T-cell (primary cell): ENCODE measurements around the gene UMAD1. TPM values are rescaled to one million over a fixed set of nuclear protein-coding genes. Genes with fewer than 3 reads are reported as not detected.

Experiments
- ATAC-seq, 4 experiments: fragments of 200-7000 bp in 3 of 4; fragments of 150-1000 bp in 1 of 4; cut with Tn5 transposase; replicated peaks in 1 of 4; 1 replicate in 3 of 4; 2 replicates in 1 of 4; pipeline ENCODE4 v1.10.0; 2021; ENCODE audit warnings: moderate library complexity in 3 of 4, mild to moderate bottlenecking in 2 of 4, moderate number of reproducible peaks in 1 of 4
- CTCF ChIA-PET, 2 donors: fragments of 300-600 bp; sonication (Branson Sonifier 250); formaldehyde crosslinking; loops; one replicate each; lab custom pipeline; 2022; ENCODE audit warnings: antibody characterized with exemption in 2 of 2; lab: Charles Lee
- POLR2A ChIA-PET, 2 donors: fragments of 300-600 bp; sonication (Branson Sonifier 250); formaldehyde crosslinking; loops; one replicate each; lab custom pipeline; 2022; ENCODE audit warnings: antibody characterized with exemption in 2 of 2; lab: Charles Lee
- DNase-seq, 35 experiments: peaks; one replicate each; pipeline versions ENCODE4 v3.0.0 to v3.0.0-alpha.2; 2013 to 2023
- H3K27ac ChIP-seq: one replicate; pipeline ENCODE4 v1.5.1; 2013; ENCODE audit warnings: low read length
- H3K27me3 ChIP-seq, 2 experiments: replicated peaks in 1 of 2; 1 replicate in 1 of 2; 2 replicates in 1 of 2; pipeline versions ENCODE4 v1.6.1 to v1.7.0; 2013; ENCODE audit warnings: low read length in 1 of 2, mixed read lengths in 1 of 2; ENCODE audit not compliant: control insufficient read depth in 2 of 2, insufficient read depth in 2 of 2; ENCODE audit errors: extremely low read depth in 1 of 2
- H3K36me3 ChIP-seq, 2 donors: 1 replicate in 1 of 2; 2 replicates in 1 of 2; pipeline versions ENCODE4 v1.6.1 to v1.7.0; 2013; ENCODE audit warnings: low read length in 1 of 2; ENCODE audit not compliant: control insufficient read depth in 2 of 2, insufficient read depth in 1 of 2; ENCODE audit errors: extremely low read depth in 1 of 2
- H3K4me1 ChIP-seq, 2 experiments: 1 replicate in 1 of 2; 2 replicates in 1 of 2; pipeline versions ENCODE4 v1.6.1 to v1.7.0; 2013; ENCODE audit warnings: low read length in 2 of 2, mixed read lengths in 1 of 2; ENCODE audit not compliant: insufficient read depth in 2 of 2, control insufficient read depth in 1 of 2; ENCODE audit errors: extremely low read depth in 1 of 2
- H3K4me3 ChIP-seq, 2 donors: 1 replicate in 1 of 2; 2 replicates in 1 of 2; pipeline versions ENCODE4 v1.5.1 to v1.7.0; 2013; ENCODE audit warnings: mild to moderate bottlenecking in 2 of 2, low read length in 1 of 2, moderate library complexity in 1 of 2; ENCODE audit not compliant: control insufficient read depth in 1 of 2; ENCODE audit errors: extremely low read depth in 1 of 2
- H3K9me3 ChIP-seq: 2 replicates; pipeline ENCODE4 v1.7.0; 2013
- H3K27ac Mint-ChIP-seq, 2 donors: one replicate each; pipeline ENCODE4 v1.8.0; 2020 to 2021; ENCODE audit warnings: mild to moderate bottlenecking in 2 of 2, mixed read lengths in 2 of 2
- H3K27me3 Mint-ChIP-seq, 2 donors: one replicate each; pipeline ENCODE4 v1.8.0; 2021 to 2022; ENCODE audit warnings: mixed read lengths in 2 of 2
- H3K36me3 Mint-ChIP-seq: one replicate; pipeline ENCODE4 v1.8.0; 2021; ENCODE audit warnings: mixed read lengths
- H3K4me1 Mint-ChIP-seq, 3 donors: one replicate each; pipeline ENCODE4 v1.8.0; 2020 to 2022; ENCODE audit warnings: mixed read lengths in 3 of 3, mild to moderate bottlenecking in 1 of 3
- H3K4me3 Mint-ChIP-seq, 3 donors: one replicate each; pipeline ENCODE4 v1.8.0; 2020 to 2022; ENCODE audit warnings: mild to moderate bottlenecking in 3 of 3, mixed read lengths in 3 of 3, moderate library complexity in 3 of 3
- H3K9me3 Mint-ChIP-seq, 3 donors: one replicate each; pipeline ENCODE4 v1.8.0; 2020 to 2022; ENCODE audit warnings: mixed read lengths in 3 of 3
- WGBS: methylation state at CpG from one replicate; pipeline ENCODE4 v1.1.5; 2013; ENCODE audit warnings: missing lambda C conversion rate; ENCODE audit not compliant: insufficient coverage; 5-methylcytosine and 5-hydroxymethylcytosine counted together
- total RNA-seq, 35 experiments: library from RNA in 6 of 35; stranded (reverse) in 6 of 35; fragments of 120-200 nt in 1 of 35; gene quantifications; one replicate each; pipeline versions ENCODE4 v1.2.1 to v1.2.4 and lab custom pipeline; 2013 to 2026

UMAD1 gene
- total RNA-seq, 5 donors from 2014 or later (not counting 1 experiment from before 2014, with no cell fraction given), result 13.8 to 19.8 (median 16.6) TPM

DNA sequence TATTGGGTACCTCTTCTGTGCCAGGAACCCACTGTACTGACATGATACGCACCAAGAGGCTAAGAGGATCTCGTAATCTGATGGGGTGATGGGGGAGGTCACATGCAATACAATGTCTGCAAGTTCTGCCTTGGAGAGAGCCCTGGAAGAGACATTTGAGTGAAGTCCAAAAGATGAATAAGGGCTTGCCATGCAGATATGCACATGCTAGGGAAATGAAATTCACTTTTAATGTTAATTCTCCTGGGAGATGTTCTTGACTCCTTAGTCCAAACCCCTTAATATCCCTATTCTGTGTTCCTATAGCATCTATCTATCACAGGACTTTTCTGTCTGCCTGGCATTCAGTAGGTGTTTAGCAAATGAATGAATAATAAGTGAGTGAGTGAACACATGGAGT lies 274.0 kb downstream of the UMAD1 start:
- POLR2A ChIA-PET, result no interaction called here
- Mint-ChIP-seq H3K9me3 (no peaks in the 10 kb centered on the region), H3K27me3 (no peaks in the 10 kb centered on the region), H3K36me3 (peaks cover 8% of the 10 kb centered on the region), H3K4me3 (no peak overlapping the region), H3K27ac (no peak overlapping the region), H3K4me1 (peaks cover 2 to 9% (median 6%) of the 10 kb centered on the region in 3 donors)
- CTCF ChIA-PET, result no interaction called here
- Histone ChIP-seq H3K27ac (no peak overlapping the region), H3K36me3 (no peaks in the 10 kb centered on the region), H3K27me3 (no peaks in the 10 kb centered on the region), H3K4me1 (no peaks in the 10 kb centered on the region), H3K9me3 (no peaks in the 10 kb centered on the region), H3K4me3 (no peak overlapping the region)
- WGBS, result no CpG with 5 or more reads among the region's 2 CpGs
- ATAC-seq (no peak), DNase-seq (no peak)

DNA sequence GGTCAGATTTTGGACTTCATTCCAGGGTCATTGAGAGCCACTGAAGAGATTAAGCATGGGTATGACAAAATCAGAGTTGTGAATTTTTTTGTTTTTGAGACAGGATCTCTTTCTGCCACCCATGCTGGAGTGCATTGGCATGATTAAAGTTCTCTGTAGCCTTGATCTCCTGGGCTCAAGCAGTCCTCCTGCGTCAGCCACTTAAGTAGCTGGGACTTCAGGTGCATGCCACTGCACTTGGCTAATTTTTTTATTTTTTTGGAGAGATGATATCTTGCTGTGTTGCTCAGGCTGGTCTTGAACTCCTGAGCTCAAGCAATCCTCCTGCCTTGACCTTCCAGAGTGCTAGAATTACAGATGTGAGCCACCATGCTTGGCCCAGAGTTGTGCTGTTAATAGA lies 275.5 kb downstream of the UMAD1 start:
- WGBS, result 100% methylated on average over 1 of the region's 1 CpG
- POLR2A ChIA-PET, result no interaction called here
- Mint-ChIP-seq H3K27me3 (no peaks in the 10 kb centered on the region), H3K4me3 (no peak overlapping the region), H3K9me3 (no peaks in the 10 kb centered on the region), H3K36me3 (peaks cover 8% of the 10 kb centered on the region), H3K4me1 (peaks cover 6 to 19% (median 8%) of the 10 kb centered on the region in 3 donors), H3K27ac (no peak overlapping the region)
- Histone ChIP-seq H3K9me3 (no peaks in the 10 kb centered on the region), H3K4me1 (peaks cover 0 to 3% of the 10 kb centered on the region in 2 experiments), H3K27ac (no peak overlapping the region), H3K4me3 (no peak overlapping the region), H3K27me3 (no peaks in the 10 kb centered on the region), H3K36me3 (no peaks in the 10 kb centered on the region)
- CTCF ChIA-PET, result no interaction called here
- no peak for ATAC-seq
- no peak for DNase-seq

DNA sequence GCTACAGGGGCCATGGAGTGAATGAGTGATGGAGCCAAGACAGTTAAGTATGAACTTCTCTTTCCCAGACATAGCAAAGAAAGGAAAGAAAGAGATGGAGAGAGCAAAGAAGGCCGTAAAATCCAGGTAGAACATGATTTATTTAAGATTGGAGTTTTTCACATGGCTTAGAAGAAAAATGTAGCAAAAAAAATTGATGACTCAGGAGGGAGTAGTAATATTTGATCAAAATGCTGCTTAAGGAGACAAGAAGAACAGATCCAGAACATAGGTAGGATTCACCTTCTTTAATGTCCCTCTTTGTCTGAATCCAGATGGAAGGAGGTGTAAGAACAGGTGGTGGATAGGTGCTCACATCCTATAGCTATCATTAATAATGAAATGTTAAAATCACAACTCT lies 277.0 kb downstream of the UMAD1 start:
- Mint-ChIP-seq H3K9me3 (no peaks in the 10 kb centered on the region), H3K27ac (no peak overlapping the region), H3K4me1 (peaks cover 12 to 27% (median 13%) of the 10 kb centered on the region in 3 donors), H3K36me3 (peaks cover 8% of the 10 kb centered on the region), H3K4me3 (no peak overlapping the region), H3K27me3 (no peaks in the 10 kb centered on the region)
- 100% methylated on average over 1 of the region's 1 CpG for WGBS
- H3K4me3 ChIP-seq, result no peak overlapping the region
- H3K9me3 ChIP-seq, result no peaks in the 10 kb centered on the region
- ChIA-PET CTCF (interaction anchor here in 1 of 2 donors (0.7 kb wide), 1 partner anchor 117 kb away, joined by 3 read pairs; no protein-coding TSS in a partner anchor), POLR2A (interaction anchor here in 1 of 2 donors (0.6 kb wide), 1 partner anchor 62 kb away, joined by 3 read pairs; no protein-coding TSS in a partner anchor)
- ATAC-seq, result no peak
- no peak for DNase-seq
- H3K27ac ChIP-seq, result no peak overlapping the region
- H3K4me1 ChIP-seq, result peaks cover 0 to 3% of the 10 kb centered on the region in 2 experiments
- no peaks in the 10 kb centered on the region for H3K36me3 ChIP-seq
- H3K27me3 ChIP-seq, result no peaks in the 10 kb centered on the region

DNA sequence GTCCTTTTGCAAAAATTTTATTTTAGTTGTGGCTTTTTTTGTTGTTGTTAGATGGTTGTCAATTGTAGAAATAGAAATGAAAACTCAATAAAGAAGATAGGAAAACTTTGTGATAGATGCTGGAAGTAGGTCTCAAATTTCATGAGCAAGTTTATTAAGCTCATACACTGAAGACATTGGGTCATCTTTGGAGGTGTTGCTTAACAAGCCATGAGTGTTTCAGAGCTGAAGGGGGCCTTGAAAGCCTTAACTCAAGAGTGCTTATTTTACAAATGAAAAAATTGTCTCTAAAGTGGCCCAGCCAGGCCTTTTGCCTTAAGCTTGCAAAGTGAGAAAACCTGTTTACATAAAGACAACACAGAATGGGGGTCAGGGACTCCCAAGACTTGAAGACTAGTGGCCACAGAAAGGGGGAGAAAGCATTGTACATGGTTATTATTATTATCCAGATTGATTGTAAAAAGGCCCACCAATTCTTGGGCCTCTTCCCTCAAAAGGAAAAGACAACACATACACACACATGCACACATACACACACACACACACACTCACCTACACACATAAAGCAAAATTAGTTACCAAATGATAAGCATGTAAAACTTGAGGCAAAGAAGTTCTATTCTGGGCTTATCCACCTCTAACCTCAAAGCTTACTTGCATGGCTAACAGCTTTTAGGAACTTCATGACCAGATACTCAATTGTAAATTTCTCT lies 278.3 kb downstream of the UMAD1 start:
- H3K36me3 ChIP-seq, result no peaks in the 10 kb centered on the region
- ChIA-PET POLR2A (interaction anchor here in 1 of 2 donors (0.5 to 0.6 kb wide), 3 partner anchors 20 to 215 kb away, joined by 3 to 4 read pairs (median 3); no protein-coding TSS in a partner anchor), CTCF (interaction anchor here (0.7 kb wide), 2 partner anchors 25 to 35 kb away, joined by 3 to 5 read pairs; no protein-coding TSS in a partner anchor)
- no peak for DNase-seq
- Mint-ChIP-seq H3K9me3 (no peaks in the 10 kb centered on the region), H3K36me3 (peaks cover 8% of the 10 kb centered on the region), H3K4me1 (peaks cover 20 to 36% (median 26%) of the 10 kb centered on the region in 3 donors), H3K27me3 (no peaks in the 10 kb centered on the region), H3K27ac (no peak overlapping the region), H3K4me3 (no peak overlapping the region)
- H3K9me3 ChIP-seq, result no peaks in the 10 kb centered on the region
- no peak overlapping the region for H3K27ac ChIP-seq
- H3K4me3 ChIP-seq, result no peak overlapping the region
- no peak for ATAC-seq
- H3K27me3 ChIP-seq, result no peaks in the 10 kb centered on the region
- H3K4me1 ChIP-seq, result peaks cover 0 to 8% of the 10 kb centered on the region in 2 experiments

DNA sequence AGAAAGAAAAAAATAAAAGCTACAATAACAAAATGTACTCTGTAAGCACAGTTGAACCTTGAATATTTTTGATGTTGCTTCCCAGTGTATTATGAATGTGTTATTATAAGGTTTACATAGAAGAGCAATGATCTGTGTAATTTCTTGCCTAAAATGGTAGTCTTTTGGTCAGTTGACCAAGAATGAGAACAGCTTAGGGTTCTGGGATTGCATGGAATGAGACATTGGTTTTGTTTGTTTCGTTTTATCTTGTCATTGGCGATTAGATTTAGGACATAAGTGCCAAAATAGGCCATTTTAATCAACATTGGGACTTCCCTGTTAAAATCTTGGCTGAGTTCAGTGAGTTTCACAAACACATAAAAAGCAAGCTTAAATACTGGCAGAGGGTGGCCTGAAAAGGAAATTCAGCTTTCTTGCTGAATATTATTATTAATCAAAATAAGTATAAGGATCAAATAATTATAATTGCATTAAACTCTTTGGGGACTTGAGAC lies 278.9 kb downstream of the UMAD1 start:
- H3K36me3 Mint-ChIP-seq, result peaks cover 8% of the 10 kb centered on the region
- POLR2A ChIA-PET, result interaction anchor here in 1 of 2 donors (0.6 kb wide), 1 partner anchor 214 kb away, joined by 4 read pairs; no protein-coding TSS in a partner anchor
- no CpG with 5 or more reads among the region's 2 CpGs for WGBS

DNA sequence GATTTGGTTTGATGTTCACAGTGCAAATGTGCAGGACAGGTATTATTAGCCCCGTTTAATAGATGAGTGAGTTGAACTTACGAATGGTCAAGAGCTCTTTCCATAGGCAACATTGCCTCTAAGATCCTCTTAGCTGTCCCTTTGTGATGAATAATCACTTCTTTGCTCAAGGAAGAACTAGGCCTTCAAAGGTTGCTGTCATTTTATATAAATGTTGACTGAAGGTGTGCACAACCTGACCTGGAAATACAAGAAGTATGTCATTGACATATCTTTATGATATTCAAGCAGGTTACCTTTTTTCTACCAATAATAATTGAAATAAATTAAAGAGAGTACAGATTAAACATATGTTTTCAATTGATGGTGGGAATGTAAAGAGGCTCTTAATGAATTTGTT lies 279.5 kb downstream of the UMAD1 start:
- no peaks in the 10 kb centered on the region for H3K27me3 Mint-ChIP-seq
- WGBS, result no CpG with 5 or more reads among the region's 2 CpGs
- H3K4me3 Mint-ChIP-seq, result peak overlapping the region in 2 of 3 donors; percentile 35 to 54
- ChIA-PET POLR2A (interaction anchor here in 1 of 2 donors (0.9 kb wide), 1 partner anchor 99 kb away, joined by 3 read pairs; no protein-coding TSS in a partner anchor), CTCF (interaction anchor here in 1 of 2 donors (1.1 kb wide), 1 partner anchor 10 kb away, joined by 3 read pairs; no protein-coding TSS in a partner anchor)
- Histone ChIP-seq H3K36me3 (no peaks in the 10 kb centered on the region), H3K4me3 (peak overlapping the region in 1 of 2 donors; percentile 0), H3K27me3 (no peaks in the 10 kb centered on the region), H3K27ac (peak overlapping the region; percentile 36), H3K4me1 (peaks cover 0 to 10% of the 10 kb centered on the region in 2 experiments), H3K9me3 (no peaks in the 10 kb centered on the region)
- no peak for ATAC-seq
- H3K9me3 Mint-ChIP-seq, result no peaks in the 10 kb centered on the region
- no peak overlapping the region for H3K27ac Mint-ChIP-seq
- peaks cover 8% of the 10 kb centered on the region for H3K36me3 Mint-ChIP-seq
- H3K4me1 Mint-ChIP-seq, result peaks cover 30 to 45% (median 34%) of the 10 kb centered on the region in 3 donors
- no peak for DNase-seq

More for the DNA sequence above, 278.9 kb downstream of the UMAD1 start:
- no peaks in the 10 kb centered on the region for H3K9me3 Mint-ChIP-seq
- Histone ChIP-seq H3K36me3 (no peaks in the 10 kb centered on the region), H3K27ac (no peak overlapping the region), H3K27me3 (no peaks in the 10 kb centered on the region), H3K4me1 (peaks cover 0 to 10% of the 10 kb centered on the region in 2 experiments), H3K9me3 (no peaks in the 10 kb centered on the region), H3K4me3 (no peak overlapping the region)
- no peak overlapping the region for H3K27ac Mint-ChIP-seq
- H3K4me1 Mint-ChIP-seq, result peaks cover 26 to 42% (median 32%) of the 10 kb centered on the region in 3 donors
- CTCF ChIA-PET, result interaction anchor here (0.7 to 1.1 kb wide), 3 partner anchors 11 to 35 kb away, joined by 3 to 5 read pairs (median 3); no protein-coding TSS in a partner anchor
- ATAC-seq (no peak), DNase-seq (no peak)
- no peak overlapping the region for H3K4me3 Mint-ChIP-seq
- H3K27me3 Mint-ChIP-seq, result no peaks in the 10 kb centered on the region
